Measurements from ENCODE around the gene ADARB2. TPM values are rescaled to one million over a fixed set of nuclear protein-coding genes. Genes with fewer than 3 reads are reported as not detected.

Gene ADARB2
- total RNA-seq, 2 donors from 2014 or later: 1.1 to 1.8 TPM

DNA sequence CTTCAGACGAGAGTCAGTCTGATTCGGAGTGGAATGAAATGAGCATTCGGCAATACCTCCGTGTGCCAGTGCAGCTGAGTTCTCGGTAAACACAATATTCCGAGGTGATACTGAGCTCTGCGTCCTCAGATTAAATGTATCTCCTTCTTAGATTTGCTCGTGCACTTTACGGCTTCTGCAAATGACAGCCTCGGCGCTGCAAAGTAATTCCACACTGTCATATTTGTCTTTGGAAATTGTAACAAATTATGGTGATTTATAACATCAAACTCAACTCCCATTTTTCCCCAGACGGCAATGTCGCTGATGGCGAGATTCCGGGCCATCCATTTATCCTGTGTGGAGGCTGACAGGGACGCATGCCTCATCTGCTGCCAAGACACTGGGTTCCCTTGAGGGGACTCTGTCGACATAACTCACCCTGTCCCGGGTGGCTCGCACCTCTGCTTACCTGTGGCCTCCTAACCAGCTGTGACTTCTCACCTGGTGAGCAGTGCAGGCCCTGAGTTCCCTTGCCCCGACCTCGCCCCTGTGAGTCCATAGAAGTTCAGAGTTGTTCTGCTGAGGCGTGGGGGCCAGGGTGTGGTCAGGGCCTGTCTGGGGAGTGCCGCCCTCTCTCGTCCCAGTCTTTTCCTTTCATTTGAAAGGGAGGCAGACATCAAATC is 201.9 kb downstream of the ADARB2 start:
- Mint-ChIP-seq H3K4me1 (no peaks in the 10 kb centered on the region), H3K36me3 (ENCODE audit: low read depth) (no peaks in the 10 kb centered on the region), H3K4me3 (no peak overlapping the region), H3K27ac (no peak overlapping the region), H3K9me3 (no peaks in the 10 kb centered on the region), H3K27me3 (ENCODE audit: insufficient read depth) (no peaks in the 10 kb centered on the region)
- 89 to 90% methylated on average over 13 to 24 of the region's 24 CpGs for WGBS, 2 experiments (ENCODE audit: insufficient coverage in 1 of 2, insufficient read length in 1 of 2)
- no peak for DNase-seq
- Histone ChIP-seq H3K4me3 (ENCODE audit: low read length) (no peak overlapping the region), H3K4me1 (ENCODE audit: control insufficient read depth, insufficient read depth, low read length) (no peaks in the 10 kb centered on the region), H3K36me3 (ENCODE audit: control insufficient read depth, insufficient read depth, low read length) (no peaks in the 10 kb centered on the region), H3K9ac (ENCODE audit: extremely low read depth, low read length, poor library complexity, severe bottlenecking) (no peak overlapping the region), H3K27ac (ENCODE audit: low read depth, low read length) (no peak overlapping the region), H3K27me3 (ENCODE audit: control insufficient read depth, insufficient read depth, low read length, poor library complexity, severe bottlenecking) (no peaks in the 10 kb centered on the region), H3K9me3 (ENCODE audit: control insufficient read depth, low read length) (no peaks in the 10 kb centered on the region)
- TF ChIP-seq, protein P1, sequence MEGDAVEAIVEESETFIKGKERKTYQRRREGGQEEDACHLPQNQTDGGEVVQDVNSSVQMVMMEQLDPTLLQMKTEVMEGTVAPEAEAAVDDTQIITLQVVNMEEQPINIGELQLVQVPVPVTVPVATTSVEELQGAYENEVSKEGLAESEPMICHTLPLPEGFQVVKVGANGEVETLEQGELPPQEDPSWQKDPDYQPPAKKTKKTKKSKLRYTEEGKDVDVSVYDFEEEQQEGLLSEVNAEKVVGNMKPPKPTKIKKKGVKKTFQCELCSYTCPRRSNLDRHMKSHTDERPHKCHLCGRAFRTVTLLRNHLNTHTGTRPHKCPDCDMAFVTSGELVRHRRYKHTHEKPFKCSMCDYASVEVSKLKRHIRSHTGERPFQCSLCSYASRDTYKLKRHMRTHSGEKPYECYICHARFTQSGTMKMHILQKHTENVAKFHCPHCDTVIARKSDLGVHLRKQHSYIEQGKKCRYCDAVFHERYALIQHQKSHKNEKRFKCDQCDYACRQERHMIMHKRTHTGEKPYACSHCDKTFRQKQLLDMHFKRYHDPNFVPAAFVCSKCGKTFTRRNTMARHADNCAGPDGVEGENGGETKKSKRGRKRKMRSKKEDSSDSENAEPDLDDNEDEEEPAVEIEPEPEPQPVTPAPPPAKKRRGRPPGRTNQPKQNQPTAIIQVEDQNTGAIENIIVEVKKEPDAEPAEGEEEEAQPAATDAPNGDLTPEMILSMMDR (conservative IDR thresholded peaks at IDR 0.05): no peak

DNA sequence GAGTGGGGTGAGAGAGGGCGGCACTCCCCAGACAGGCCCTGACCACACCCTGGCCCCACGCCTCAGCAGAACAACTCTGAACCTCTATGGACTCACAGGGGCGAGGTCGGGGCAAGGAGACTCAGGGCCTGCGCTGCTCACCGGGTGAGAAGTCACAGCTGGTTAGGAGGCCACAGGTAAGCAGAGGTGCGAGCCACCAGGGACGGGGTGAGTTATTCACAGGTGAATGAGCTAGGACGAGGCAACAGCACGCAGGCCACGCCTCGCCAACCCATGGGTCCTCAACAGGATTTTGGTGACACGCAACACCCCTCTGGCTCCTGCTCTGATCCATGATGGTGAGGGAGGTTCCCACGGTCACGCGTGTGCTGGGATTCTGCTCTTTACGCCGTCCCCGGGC is 202.5 kb downstream of the ADARB2 start:
- 93 to 95% methylated on average over 9 to 19 of the region's 19 CpGs for WGBS, 2 experiments (ENCODE audit: insufficient coverage in 1 of 2, insufficient read length in 1 of 2)
- no peak overlapping the region for H3K27ac ChIP-seq (ENCODE audit: low read depth, low read length)
- H3K4me3 Mint-ChIP-seq: no peak overlapping the region
- no peak overlapping the region for H3K4me3 ChIP-seq (ENCODE audit: low read length)
- H3K27me3 Mint-ChIP-seq (ENCODE audit: insufficient read depth): peaks cover 1% of the 10 kb centered on the region
- no peak overlapping the region for H3K9ac ChIP-seq (ENCODE audit: extremely low read depth, low read length, poor library complexity, severe bottlenecking)
- no peak overlapping the region for H3K27ac Mint-ChIP-seq
- no peaks in the 10 kb centered on the region for H3K9me3 Mint-ChIP-seq
- no peak for DNase-seq
- TF ChIP-seq, protein P1 (conservative IDR thresholded peaks at IDR 0.05): no peak
- H3K36me3 Mint-ChIP-seq (ENCODE audit: low read depth): no peaks in the 10 kb centered on the region
- no peaks in the 10 kb centered on the region for H3K9me3 ChIP-seq (ENCODE audit: control insufficient read depth, low read length)
- H3K27me3 ChIP-seq (ENCODE audit: control insufficient read depth, insufficient read depth, low read length, poor library complexity, severe bottlenecking): no peaks in the 10 kb centered on the region
- H3K4me1 ChIP-seq (ENCODE audit: control insufficient read depth, insufficient read depth, low read length): no peaks in the 10 kb centered on the region
- H3K4me1 Mint-ChIP-seq: no peaks in the 10 kb centered on the region
- no peaks in the 10 kb centered on the region for H3K36me3 ChIP-seq (ENCODE audit: control insufficient read depth, insufficient read depth, low read length)

DNA sequence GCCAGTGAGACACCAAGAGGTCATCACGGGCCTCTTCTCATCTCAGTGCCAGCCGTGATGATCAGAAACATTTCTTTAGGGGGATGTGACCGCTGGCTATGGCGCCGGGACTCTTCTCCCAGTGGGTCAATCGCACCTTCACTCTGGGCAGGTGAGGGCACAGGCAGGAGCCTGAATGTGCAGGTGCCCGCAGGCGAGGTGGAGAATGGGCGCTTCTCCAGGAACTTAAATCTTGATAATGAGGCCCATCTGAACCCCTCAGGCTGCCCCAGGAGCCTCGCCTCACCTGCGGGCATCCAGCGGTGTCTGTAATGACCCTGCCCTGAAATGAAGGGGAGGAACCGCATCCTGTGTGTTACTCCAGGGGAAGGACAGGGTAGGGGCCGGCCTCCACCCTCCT is 204.7 kb downstream of the ADARB2 start:
- no peak overlapping the region for H3K27ac ChIP-seq (ENCODE audit: low read depth, low read length)
- TF ChIP-seq, protein P1 (conservative IDR thresholded peaks at IDR 0.05): no peak
- no peaks in the 10 kb centered on the region for H3K27me3 ChIP-seq (ENCODE audit: control insufficient read depth, insufficient read depth, low read length, poor library complexity, severe bottlenecking)
- Mint-ChIP-seq H3K4me1 (no peaks in the 10 kb centered on the region), H3K36me3 (ENCODE audit: low read depth) (no peaks in the 10 kb centered on the region), H3K27ac (no peak overlapping the region), H3K27me3 (ENCODE audit: insufficient read depth) (peaks cover 1% of the 10 kb centered on the region), H3K4me3 (no peak overlapping the region), H3K9me3 (no peaks in the 10 kb centered on the region)
- no peak for DNase-seq
- H3K4me3 ChIP-seq (ENCODE audit: low read length): no peak overlapping the region
- WGBS, 2 experiments (ENCODE audit: insufficient coverage in 1 of 2, insufficient read length in 1 of 2): 90 to 95% methylated on average over 4 to 14 of the region's 14 CpGs
- H3K4me1 ChIP-seq (ENCODE audit: control insufficient read depth, insufficient read depth, low read length): no peaks in the 10 kb centered on the region
- H3K9ac ChIP-seq (ENCODE audit: extremely low read depth, low read length, poor library complexity, severe bottlenecking): no peak overlapping the region
- no peaks in the 10 kb centered on the region for H3K9me3 ChIP-seq (ENCODE audit: control insufficient read depth, low read length)
- no peaks in the 10 kb centered on the region for H3K36me3 ChIP-seq (ENCODE audit: control insufficient read depth, insufficient read depth, low read length)
